ENCODE data around the gene PRR35. TPM values are rescaled to one million over a fixed set of nuclear protein-coding genes. Genes with fewer than 3 reads are reported as not detected.

PRR35 gene
- total and polyA plus RNA-seq, 2 of the 4 experiments (the other 2 are of a cell fraction) = not detected

DNA sequence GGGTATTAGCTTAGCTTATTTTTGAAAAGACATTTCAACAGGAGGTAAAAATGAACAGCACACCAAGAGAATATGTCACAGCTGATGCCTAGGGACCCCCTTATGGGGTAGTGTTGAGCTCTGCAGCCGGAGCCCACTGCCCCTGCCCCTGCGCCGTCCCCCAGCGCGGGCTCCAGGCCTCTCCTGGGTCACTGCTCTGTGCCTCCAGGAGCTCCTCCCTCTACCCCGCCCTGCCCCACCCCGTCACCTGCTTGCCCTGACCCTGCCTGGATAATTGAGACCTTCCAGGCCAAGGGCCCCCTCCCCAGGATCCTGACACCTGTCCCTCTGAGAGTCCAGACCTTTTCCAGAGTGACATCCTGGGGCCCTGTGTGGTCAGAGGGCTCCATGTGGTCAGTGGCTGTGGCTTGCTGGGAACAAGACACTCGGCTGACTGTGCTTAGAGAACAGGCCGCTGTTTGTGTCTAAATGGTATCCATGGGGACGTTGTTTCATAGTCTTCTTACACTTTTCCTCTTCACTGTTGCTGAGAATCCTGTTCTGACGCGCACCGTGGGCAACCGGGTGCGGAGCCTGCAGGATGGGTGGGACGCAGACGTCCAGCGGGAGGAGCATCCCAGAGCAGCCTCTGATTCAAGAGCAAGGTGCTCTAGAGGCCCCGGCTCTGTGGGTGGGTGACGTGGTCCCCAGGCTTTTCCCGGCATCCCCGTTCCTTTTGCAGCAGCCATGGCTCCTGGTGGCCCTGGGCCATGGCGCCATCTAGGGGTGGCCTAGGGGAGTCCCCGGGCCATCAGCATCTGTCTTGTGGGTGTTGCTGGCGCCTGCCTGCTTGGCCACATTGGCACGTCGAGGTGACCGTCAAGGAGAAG is 50.6 kb downstream of the PRR35 start:
- Histone ChIP-seq H4K5ac (ENCODE audit: low read depth, low read length) (no peak overlapping the region), H2AFZ (replicated peaks; ENCODE audit: low read length, poor library complexity) (no peak overlapping the region), H2BK5ac (ENCODE audit: low read depth, low read length, poor library complexity, severe bottlenecking) (no peak overlapping the region), H3K4ac (ENCODE audit: low read depth, low read length) (no peak overlapping the region), H3K56ac (ENCODE audit: extremely low read depth, insufficient read depth, low read length) (no peak overlapping the region), H3K36me3 (ENCODE audit: control insufficient read depth, insufficient read depth, low read length) (peaks cover 5% of the 10 kb centered on the region; the same call in 1 of the 2 replicates), H3K9ac (ENCODE audit: low read depth, low read length) (no peak overlapping the region), H3K18ac (ENCODE audit: low read depth, low read length) (no peak overlapping the region), H2BK15ac (ENCODE audit: low read depth, low read length) (no peak overlapping the region), H3K4me1 (ENCODE audit: control insufficient read depth, insufficient read depth, low read length) (no peaks in the 10 kb centered on the region), H2AK9ac (replicated peaks; ENCODE audit: low read depth, low read length, poor library complexity) (no peak overlapping the region), H4K8ac (ENCODE audit: low read depth in 2 of 2, low read length in 2 of 2) (no peak overlapping the region), H3K4me3 (ENCODE audit: insufficient read depth, low read depth, low read length) (no peak overlapping the region), H3K27me3 (ENCODE audit: control insufficient read depth, insufficient read depth, low read length) (no peaks in the 10 kb centered on the region), H3K9me3 (ENCODE audit: control insufficient read depth, insufficient read depth, low read length) (no peaks in the 10 kb centered on the region), H2AK5ac (ENCODE audit: low read depth, low read length) (no peak overlapping the region), H3K23ac (ENCODE audit: low read depth, low read length) (no peak overlapping the region; the same call in 1 of the 2 replicates), H3K27ac (ENCODE audit: insufficient read depth, low read length) (no peak overlapping the region), H4K20me1 (ENCODE audit: insufficient read depth, low read length) (peaks cover 16% of the 10 kb centered on the region), H2BK20ac (ENCODE audit: low read depth, low read length) (no peak overlapping the region), H3K9me1 (ENCODE audit: insufficient read depth, low read length) (peaks cover 6% of the 10 kb centered on the region; the same call in 1 of the 2 replicates), H4K91ac (ENCODE audit: insufficient read depth, low read depth, low read length) (no peak overlapping the region), H3K79me1 (ENCODE audit: low read depth in 1 of 2, low read length in 2 of 2) (peaks cover 9 to 37% of the 10 kb centered on the region in 2 experiments), H3K14ac (replicated peaks; ENCODE audit: low read depth, low read length) (no peak overlapping the region), H3K4me2 (ENCODE audit: low read depth, low read length) (no peak overlapping the region), H2BK120ac (ENCODE audit: low read depth, low read length) (no peak overlapping the region)
- BruUV-seq (replicated peaks) = no TSS peak
- in situ Hi-C loops (cut with MboI; ENCODE audit: low sequenced_read_pairs) (no loop called here), dilution Hi-C loops (cut with HindIII; ENCODE audit: low sequenced_read_pairs, unreplicated experiment) (no loop called here), intact Hi-C loops (cut with micrococcal nuclease) (no loop called here)
- DNase-seq (no peak), ATAC-seq (ENCODE audit: low read depth) (no peak)
- WGBS, 2 experiments (ENCODE audit: extremely low coverage in 2 of 2, insufficient read length in 1 of 2) = 79% methylated on average over 9 of the region's 28 CpGs; no CpG with 5 or more reads in 1 of the 2 experiments
- CTCF ChIA-PET = no interaction called here
- TF ChIP-seq, protein P1, sequence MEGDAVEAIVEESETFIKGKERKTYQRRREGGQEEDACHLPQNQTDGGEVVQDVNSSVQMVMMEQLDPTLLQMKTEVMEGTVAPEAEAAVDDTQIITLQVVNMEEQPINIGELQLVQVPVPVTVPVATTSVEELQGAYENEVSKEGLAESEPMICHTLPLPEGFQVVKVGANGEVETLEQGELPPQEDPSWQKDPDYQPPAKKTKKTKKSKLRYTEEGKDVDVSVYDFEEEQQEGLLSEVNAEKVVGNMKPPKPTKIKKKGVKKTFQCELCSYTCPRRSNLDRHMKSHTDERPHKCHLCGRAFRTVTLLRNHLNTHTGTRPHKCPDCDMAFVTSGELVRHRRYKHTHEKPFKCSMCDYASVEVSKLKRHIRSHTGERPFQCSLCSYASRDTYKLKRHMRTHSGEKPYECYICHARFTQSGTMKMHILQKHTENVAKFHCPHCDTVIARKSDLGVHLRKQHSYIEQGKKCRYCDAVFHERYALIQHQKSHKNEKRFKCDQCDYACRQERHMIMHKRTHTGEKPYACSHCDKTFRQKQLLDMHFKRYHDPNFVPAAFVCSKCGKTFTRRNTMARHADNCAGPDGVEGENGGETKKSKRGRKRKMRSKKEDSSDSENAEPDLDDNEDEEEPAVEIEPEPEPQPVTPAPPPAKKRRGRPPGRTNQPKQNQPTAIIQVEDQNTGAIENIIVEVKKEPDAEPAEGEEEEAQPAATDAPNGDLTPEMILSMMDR (conservative IDR thresholded peaks at IDR 0.05; ENCODE audit: low read depth, low read length) = peak; percentile 44
- no peak for TF ChIP-seq MXI1 (IDR thresholded peaks at IDR 0.05; ENCODE audit: borderline replicate concordance, low read depth, low read length)
- TF ChIP-seq RAD21 (IDR thresholded peaks at IDR 0.05; ENCODE audit: low read length) = peak; percentile 41
- POLR2A ChIA-PET (ENCODE audit: unreplicated experiment) = no interaction called here
